Measurements from ENCODE around the gene LDB2. TPM values are rescaled to one million over a fixed set of nuclear protein-coding genes. Genes with fewer than 3 reads are reported as not detected.
"Not testable (repeated sequence)": the region's sequence is repeated elsewhere in the genome, so short reads cannot be mapped to it uniquely, and the experiment has no call there.

Gene LDB2
- not detected for total RNA-seq

DNA sequence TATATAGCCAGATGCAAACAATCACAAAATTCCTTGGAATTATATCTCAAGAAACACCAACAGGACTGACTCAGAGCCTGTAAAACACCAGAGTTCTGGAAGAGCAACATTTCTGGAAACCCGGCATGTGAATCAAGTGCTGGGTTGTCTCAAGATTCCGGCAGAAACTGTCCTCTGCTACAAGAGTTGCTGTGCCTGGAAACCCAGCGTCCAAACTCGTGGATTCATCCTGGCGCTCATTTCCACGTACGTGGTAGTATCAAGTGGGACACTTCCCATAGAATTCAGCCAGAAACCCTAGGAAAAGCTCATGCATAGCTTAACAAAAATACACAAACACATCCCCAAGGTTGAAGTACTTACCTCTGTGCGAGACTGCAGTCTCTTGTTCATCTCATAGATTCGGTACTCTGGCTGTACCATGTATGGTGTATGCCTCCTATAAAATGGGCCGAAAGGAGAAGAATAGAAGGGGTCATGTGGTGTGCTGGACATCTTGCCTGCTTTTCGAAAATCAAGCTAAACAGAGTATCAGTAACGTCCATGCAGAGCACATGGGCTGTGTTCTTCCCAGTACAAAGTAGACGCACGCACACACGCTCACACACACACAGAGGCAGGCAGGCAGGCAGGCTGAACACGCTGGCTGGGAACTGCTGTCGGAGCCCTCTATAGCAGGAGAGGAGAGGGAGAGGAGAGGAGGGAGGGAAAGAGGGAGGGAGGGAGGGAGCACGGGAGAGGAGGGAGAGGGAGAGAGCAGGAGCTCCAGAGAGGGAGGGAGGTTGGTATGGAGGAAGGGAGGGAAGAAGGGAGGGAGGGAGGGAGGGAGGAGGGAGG is at the start of gene LDB2:
LDB2 (minus strand) TSS at position 655 of the 837 bp plus-strand sequence.
- Mint-ChIP-seq H3K4me3 (no peak within 1 kb of the TSS), H3K36me3 (no peaks in the 10 kb centered on the region), H3K4me1 (ENCODE audit: low read depth) (peaks cover 1% of the 10 kb centered on the region), H3K9me3 (no peaks in the 10 kb centered on the region), H3K27me3 (peaks cover 20% of the 10 kb centered on the region), H3K27ac (no peak within 1 kb of the TSS)
- DNase-seq, result no peak
- intact Hi-C loops (cut with micrococcal nuclease), result no loop called here
- ChIA-PET CTCF (interaction anchor here (1.5 kb wide), 1 partner anchor 18 kb away, joined by 5 read pairs; no protein-coding TSS in a partner anchor), POLR2A (no interaction called here)

DNA sequence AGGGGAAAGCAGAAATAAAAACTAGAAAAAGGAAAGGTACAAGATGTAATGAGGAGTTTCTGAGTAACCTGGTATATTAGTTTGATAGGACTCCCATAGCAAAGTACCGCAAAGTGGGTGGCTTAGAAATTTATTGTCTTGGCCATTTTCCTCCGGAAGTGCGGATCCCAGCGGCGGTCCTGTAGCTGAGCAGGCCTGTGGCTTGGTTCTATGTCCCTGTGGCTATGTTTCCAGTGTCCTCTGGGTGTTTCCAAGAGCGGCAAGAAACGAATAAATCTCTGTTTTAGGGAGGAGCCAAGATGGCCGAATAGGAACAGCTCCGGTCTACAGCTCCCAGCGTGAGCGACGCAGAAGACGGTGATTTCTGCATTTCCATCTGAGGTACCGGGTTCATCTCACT is 44.0 kb upstream of the LDB2 start:
- no peaks in the 10 kb centered on the region for H3K4me1 Mint-ChIP-seq (ENCODE audit: low read depth)
- intact Hi-C loops (cut with micrococcal nuclease), result no loop called here
- H3K36me3 Mint-ChIP-seq, result no peaks in the 10 kb centered on the region
- no peak overlapping the region for H3K4me3 Mint-ChIP-seq
- POLR2A ChIA-PET, result no interaction called here
- DNase-seq, result no peak
- peaks cover 3% of the 10 kb centered on the region for H3K9me3 Mint-ChIP-seq
- CTCF ChIA-PET, result no interaction called here
- H3K27me3 Mint-ChIP-seq, result peaks cover 3% of the 10 kb centered on the region
- no peak overlapping the region for H3K27ac Mint-ChIP-seq

DNA sequence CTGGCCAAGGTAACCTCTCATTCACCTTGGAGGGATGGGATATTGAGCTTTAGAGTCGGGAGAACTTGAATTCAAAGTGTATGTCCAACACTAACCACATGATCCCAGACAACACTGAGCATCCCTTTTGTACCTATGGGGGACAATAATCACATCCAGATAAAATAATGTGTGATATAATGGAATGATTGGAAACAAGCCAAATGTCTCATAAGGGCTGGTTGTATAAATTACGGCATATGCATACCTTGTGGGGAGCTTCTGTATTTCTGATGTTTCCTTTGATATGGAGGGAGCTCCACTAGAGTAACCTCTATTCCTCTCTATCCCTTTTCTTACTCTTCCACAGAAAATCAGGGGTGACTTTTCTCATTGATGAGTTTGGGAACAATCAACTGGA is 40.7 kb upstream of the LDB2 start:
- Mint-ChIP-seq H3K27ac (no peak overlapping the region), H3K4me1 (ENCODE audit: low read depth) (no peaks in the 10 kb centered on the region), H3K9me3 (peaks cover 3% of the 10 kb centered on the region), H3K27me3 (peaks cover 3% of the 10 kb centered on the region), H3K36me3 (no peaks in the 10 kb centered on the region), H3K4me3 (no peak overlapping the region)
- intact Hi-C loops (cut with micrococcal nuclease), result no loop called here
- ChIA-PET POLR2A (no interaction called here), CTCF (interaction anchor here (0.7 kb wide), 1 partner anchor 385 kb away, joined by 3 read pairs; no protein-coding TSS in a partner anchor)
- DNase-seq, result no peak

DNA sequence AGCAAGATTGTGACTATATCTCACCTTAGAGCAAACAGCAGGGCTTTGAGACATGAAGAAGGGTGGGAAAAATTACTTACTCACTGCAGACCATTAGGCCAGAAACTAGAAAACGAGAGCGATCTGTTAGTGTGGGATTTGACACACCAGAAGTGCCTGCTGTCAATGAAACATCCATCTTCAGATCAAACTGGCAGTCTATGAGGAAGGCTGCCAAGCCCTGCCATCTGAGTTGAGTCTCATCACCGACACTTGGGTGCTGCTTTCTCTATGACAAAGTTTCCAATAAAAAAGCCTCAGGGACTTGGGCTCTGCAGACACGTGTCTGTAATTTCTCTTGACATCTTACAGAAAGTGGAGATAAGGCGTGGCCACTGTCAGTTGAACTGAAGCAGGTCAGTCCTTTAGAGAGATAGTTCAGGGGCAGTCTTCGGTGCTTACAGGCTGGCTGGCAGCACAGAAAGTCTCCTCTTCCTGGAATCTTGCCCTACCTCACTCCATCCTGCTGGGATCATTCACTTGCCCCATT is 40.1 kb upstream of the LDB2 start:
- no peaks in the 10 kb centered on the region for H3K4me1 Mint-ChIP-seq (ENCODE audit: low read depth)
- H3K9me3 Mint-ChIP-seq, result peaks cover 3% of the 10 kb centered on the region
- H3K27ac Mint-ChIP-seq, result no peak overlapping the region
- no peak for DNase-seq
- intact Hi-C loops (cut with micrococcal nuclease), result no loop called here
- no peaks in the 10 kb centered on the region for H3K36me3 Mint-ChIP-seq
- H3K4me3 Mint-ChIP-seq, result no peak overlapping the region
- ChIA-PET CTCF (no interaction called here), POLR2A (no interaction called here)
- peaks cover 3% of the 10 kb centered on the region for H3K27me3 Mint-ChIP-seq

DNA sequence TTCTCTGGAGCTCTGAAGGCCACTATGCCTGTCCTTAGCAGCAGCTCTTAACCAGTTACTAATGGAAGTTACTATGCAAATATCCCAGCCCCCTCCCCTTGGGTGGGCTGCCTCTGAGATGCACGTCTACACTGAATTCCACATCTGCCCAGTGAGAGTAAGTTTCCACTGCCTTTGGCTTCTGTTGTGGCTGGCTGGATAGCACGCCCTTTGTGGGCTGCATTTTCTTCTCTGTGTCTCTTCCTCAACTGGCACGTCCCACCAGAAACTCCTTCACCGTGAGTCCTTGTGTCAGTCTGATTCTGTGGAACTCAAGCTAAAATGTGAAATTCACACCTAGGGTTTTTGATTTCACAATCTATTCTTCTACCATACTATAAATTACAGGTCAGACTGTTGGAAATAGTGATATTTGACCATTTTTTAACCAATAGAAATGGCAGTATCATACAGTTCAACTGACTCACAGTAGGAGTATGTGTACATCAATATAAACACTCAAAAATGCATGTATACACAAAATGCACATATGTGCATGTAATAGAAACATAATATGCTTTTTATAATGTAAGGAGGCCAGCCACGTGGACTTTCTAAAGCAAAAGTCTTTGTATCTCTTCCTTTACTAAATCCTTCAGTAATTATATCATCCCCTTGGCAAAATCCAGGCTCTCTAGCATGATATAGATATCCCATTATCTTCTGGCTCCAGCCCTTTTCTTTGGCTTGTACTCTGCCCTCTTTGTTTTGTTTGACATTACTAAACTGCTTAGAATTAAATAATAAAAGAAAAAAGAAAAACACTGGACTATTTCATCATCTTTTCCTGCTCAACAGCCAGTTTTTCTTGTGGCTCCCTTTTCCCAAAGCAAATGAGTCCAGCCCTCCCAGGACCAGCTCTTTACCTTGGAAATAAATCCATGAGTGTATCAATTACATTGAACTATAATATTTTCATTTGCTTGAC is 33.2 kb upstream of the LDB2 start:
- H3K9me3 Mint-ChIP-seq, result no peaks in the 10 kb centered on the region
- no peak for DNase-seq
- H3K4me3 Mint-ChIP-seq, result no peak overlapping the region
- no peak overlapping the region for H3K27ac Mint-ChIP-seq
- no peaks in the 10 kb centered on the region for H3K27me3 Mint-ChIP-seq
- H3K36me3 Mint-ChIP-seq, result no peaks in the 10 kb centered on the region
- ChIA-PET CTCF (no interaction called here), POLR2A (no interaction called here)
- intact Hi-C loops (cut with micrococcal nuclease), result no loop called here
- no peaks in the 10 kb centered on the region for H3K4me1 Mint-ChIP-seq (ENCODE audit: low read depth)

DNA sequence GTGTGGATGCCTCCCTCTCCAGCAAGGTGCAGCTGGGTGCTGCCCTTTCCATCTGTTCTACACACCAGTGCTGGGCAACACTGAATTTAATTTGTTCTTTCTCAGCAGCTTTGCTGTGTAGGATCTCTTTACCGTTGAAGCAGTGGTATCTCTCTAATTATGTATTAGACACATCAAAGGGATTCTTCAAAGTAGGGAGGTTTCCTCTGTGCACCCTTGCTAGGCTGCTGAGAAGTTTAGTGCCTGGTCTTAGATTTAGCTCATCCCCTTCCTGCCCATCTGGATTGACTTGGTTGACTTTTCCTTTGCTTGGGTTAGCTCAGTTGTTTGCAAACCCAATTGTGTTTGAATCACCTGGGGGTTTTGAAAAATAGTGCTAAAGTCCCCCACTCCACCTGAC is 27.8 kb upstream of the LDB2 start:
- POLR2A ChIA-PET, result no interaction called here
- Mint-ChIP-seq H3K9me3 (no peaks in the 10 kb centered on the region), H3K4me3 (no peak overlapping the region), H3K27me3 (peaks cover 2% of the 10 kb centered on the region), H3K36me3 (no peaks in the 10 kb centered on the region), H3K4me1 (ENCODE audit: low read depth) (no peaks in the 10 kb centered on the region), H3K27ac (no peak overlapping the region)
- DNase-seq, result no peak
- intact Hi-C loops (cut with micrococcal nuclease), result no loop called here
- CTCF ChIA-PET, result interaction anchor here (2.2 kb wide), 1 partner anchor 10 kb away, joined by 16 read pairs; no protein-coding TSS in a partner anchor

DNA sequence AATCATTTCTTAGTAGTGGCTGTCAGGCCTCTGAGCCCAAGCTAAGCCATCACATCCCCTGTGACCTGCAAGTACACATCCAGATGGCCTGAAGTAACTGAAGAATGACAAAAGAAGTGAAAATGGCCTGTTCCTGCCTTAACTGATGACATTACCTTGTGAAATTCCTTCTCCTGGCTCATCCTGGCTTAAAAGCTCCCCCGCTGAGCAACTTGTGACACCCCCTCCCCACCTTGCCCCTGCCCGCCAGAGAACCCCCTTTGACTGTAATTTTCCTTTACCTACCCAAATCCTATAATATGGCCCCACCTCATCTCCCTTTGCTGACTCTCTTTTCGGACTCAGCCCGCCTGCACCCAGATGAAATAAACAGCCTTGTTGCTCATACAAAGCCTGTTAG is 20.3 kb upstream of the LDB2 start:
- CTCF ChIA-PET, result interaction anchor here (0.7 kb wide), 1 partner anchor 304 kb away, joined by 3 read pairs; no protein-coding TSS in a partner anchor
- POLR2A ChIA-PET; H3K27ac Mint-ChIP-seq; H3K4me1 Mint-ChIP-seq (ENCODE audit: low read depth); H3K4me3 Mint-ChIP-seq; H3K9me3 Mint-ChIP-seq; DNase-seq; H3K27me3 Mint-ChIP-seq; H3K36me3 Mint-ChIP-seq: not testable (repeated sequence)
- intact Hi-C loops (cut with micrococcal nuclease), result loop anchor here (5.0 kb wide), 1 partner anchor 891 kb away; no protein-coding TSS in a partner anchor

DNA sequence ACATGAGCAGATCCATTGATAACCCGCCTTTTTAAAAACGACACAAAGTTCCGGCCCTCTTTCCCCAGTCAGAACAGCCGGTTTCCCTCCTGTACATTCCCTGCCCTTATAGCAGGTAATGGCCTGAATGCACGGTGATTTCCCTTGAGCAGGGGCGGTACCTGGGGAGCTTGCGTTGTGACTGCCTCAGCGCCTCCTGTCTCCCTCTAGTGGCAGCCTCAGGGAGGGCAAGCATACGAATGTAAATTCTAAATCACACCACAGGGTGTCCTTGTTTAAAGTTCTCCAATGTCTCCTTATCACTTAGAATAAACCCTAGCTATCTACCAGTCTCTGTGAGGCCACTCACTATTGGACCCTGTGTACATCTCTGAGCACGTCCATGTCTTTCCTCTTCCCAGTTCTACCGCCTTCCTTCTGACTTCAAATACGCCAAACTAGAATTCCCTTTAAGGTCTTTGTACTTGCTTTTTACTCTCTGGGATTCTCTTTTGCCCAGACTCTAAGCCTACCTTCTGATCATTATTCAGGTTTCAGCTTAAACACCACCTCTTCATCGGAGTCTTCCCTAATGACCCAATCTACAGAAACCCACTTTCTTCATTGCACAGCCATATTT is 18.4 kb upstream of the LDB2 start:
- POLR2A ChIA-PET, result no interaction called here
- peak; percentile 82 for DNase-seq
- H3K4me3 Mint-ChIP-seq, result no peak overlapping the region
- no peaks in the 10 kb centered on the region for H3K36me3 Mint-ChIP-seq
- no peak overlapping the region for H3K27ac Mint-ChIP-seq
- CTCF ChIA-PET, result interaction anchor here (0.6 to 1.9 kb wide), 19 partner anchors 9 to 558 kb away, joined by 3 to 16 read pairs (median 3); no protein-coding TSS in a partner anchor
- no peaks in the 10 kb centered on the region for H3K4me1 Mint-ChIP-seq (ENCODE audit: low read depth)
- intact Hi-C loops (cut with micrococcal nuclease), result loop anchor here (1.0 to 5.0 kb wide), 4 partner anchors 122 to 890 kb away; no protein-coding TSS in a partner anchor
- H3K9me3 Mint-ChIP-seq, result no peaks in the 10 kb centered on the region
- H3K27me3 Mint-ChIP-seq, result no peaks in the 10 kb centered on the region

DNA sequence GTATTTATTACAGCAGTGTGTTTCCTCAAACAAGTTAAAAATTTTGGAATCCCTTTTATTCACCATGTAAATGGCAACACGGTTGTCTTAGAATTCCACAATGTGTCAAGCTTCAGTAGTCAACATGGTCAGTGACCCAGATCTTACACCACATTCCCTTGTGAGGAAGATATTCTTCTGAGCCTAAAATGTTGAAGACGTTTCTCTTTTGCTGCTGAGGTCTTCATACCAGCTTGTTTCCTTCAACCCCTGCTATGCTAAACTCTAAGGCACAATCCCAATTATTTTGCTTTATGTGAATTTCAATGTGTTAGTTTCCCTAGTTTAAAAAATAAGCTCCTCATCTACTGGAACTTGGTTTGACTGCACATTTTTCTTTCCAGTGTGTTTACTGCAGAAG is 17.6 kb upstream of the LDB2 start:
- Mint-ChIP-seq H3K36me3 (no peaks in the 10 kb centered on the region), H3K27ac (no peak overlapping the region), H3K9me3 (no peaks in the 10 kb centered on the region), H3K4me1 (ENCODE audit: low read depth) (no peaks in the 10 kb centered on the region), H3K4me3 (no peak overlapping the region), H3K27me3 (no peaks in the 10 kb centered on the region)
- CTCF ChIA-PET, result interaction anchor here (0.6 to 1.9 kb wide), 19 partner anchors 10 to 957 kb away, joined by 3 to 16 read pairs (median 3); no protein-coding TSS in a partner anchor
- POLR2A ChIA-PET, result no interaction called here
- intact Hi-C loops (cut with micrococcal nuclease), result loop anchor here (1.0 to 5.0 kb wide), 4 partner anchors 121 to 889 kb away; no protein-coding TSS in a partner anchor
- DNase-seq, result no peak

DNA sequence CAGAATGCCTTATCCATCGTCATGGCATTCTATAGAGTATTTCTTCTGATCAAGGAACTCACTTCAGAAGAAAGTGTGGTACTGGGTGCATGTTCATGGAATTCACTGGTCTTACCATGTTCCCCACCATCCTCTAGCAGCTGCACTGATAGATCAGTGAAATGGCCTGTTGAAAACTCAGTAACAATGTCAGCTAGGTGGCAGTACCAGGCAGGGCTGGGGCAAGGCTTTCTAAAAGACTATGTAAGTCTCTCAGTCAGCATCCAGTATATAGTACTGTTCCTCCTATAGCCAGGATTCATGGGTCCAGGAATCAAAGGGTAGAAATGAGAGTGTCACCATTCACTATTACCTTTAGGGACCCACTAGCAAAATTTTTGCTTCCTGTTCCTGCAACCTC is 15.8 kb upstream of the LDB2 start:
- no peaks in the 10 kb centered on the region for H3K9me3 Mint-ChIP-seq
- H3K27ac Mint-ChIP-seq, result no peak overlapping the region
- intact Hi-C loops (cut with micrococcal nuclease), result no loop called here
- H3K27me3 Mint-ChIP-seq, result no peaks in the 10 kb centered on the region
- ChIA-PET POLR2A (no interaction called here), CTCF (no interaction called here)
- H3K4me1 Mint-ChIP-seq (ENCODE audit: low read depth), result no peaks in the 10 kb centered on the region
- no peak overlapping the region for H3K4me3 Mint-ChIP-seq
- H3K36me3 Mint-ChIP-seq, result no peaks in the 10 kb centered on the region
- DNase-seq, result no peak

DNA sequence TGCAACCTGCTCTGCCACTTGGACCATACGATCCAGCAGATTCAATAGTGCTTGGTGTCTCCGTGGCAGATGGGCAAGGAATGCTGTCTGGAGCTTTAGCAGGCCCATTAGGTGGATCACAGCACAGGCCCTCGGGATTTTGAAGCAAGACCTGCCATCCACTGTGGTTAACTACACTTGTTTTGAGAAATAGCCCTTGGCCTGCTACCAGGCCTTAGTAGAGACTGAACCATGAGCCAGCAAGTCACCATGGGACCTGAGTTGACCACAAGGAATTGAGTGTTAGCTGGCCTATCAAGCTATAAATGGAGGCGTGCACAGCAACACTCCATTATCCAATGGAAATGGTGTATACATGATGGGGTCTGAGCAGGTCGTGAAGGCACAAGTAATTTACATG is 14.5 kb upstream of the LDB2 start:
- Mint-ChIP-seq H3K4me1 (ENCODE audit: low read depth) (no peaks in the 10 kb centered on the region), H3K4me3 (no peak overlapping the region), H3K9me3 (no peaks in the 10 kb centered on the region), H3K27ac (no peak overlapping the region), H3K27me3 (no peaks in the 10 kb centered on the region), H3K36me3 (no peaks in the 10 kb centered on the region)
- intact Hi-C loops (cut with micrococcal nuclease), result no loop called here
- DNase-seq, result no peak
- ChIA-PET POLR2A (no interaction called here), CTCF (no interaction called here)

DNA sequence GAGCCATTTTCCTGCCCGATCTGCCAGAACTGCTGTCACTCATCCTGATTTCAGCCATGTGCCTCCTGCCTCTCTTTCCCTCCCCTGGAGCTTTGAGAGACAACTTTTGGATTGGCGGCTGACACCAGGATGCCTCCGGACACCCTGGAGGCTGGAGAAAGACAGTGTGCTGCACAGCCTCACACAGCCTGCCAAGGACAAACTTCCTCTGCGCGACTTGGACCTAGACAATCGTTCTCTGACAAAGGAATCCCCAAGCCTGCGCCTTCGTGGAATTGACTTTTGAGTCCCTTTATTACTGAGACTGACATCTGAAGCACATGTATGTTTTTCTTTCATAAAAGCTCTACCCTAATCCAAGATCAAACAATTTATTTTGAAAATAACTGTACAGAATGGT is 10.8 kb upstream of the LDB2 start:
- ChIA-PET POLR2A (no interaction called here), CTCF (no interaction called here)
- DNase-seq, result no peak
- intact Hi-C loops (cut with micrococcal nuclease), result no loop called here
- H3K27me3 Mint-ChIP-seq, result no peaks in the 10 kb centered on the region
- no peaks in the 10 kb centered on the region for H3K36me3 Mint-ChIP-seq
- no peaks in the 10 kb centered on the region for H3K4me1 Mint-ChIP-seq (ENCODE audit: low read depth)
- no peaks in the 10 kb centered on the region for H3K9me3 Mint-ChIP-seq
- no peak overlapping the region for H3K4me3 Mint-ChIP-seq
- H3K27ac Mint-ChIP-seq, result no peak overlapping the region

Measured in activated CD4-positive, alpha-beta memory T cell treated with anti-CD3 and anti-CD28 coated beads for 36 hours (primary cell).